NCI-H748 (cell line): ENCODE data around the gene CPNE9.
A peak's percentile ranks its signal among the peaks of the same experiment; 100 is the strongest.

Experiments
- DNase-seq: peaks from one replicate; lab custom pipeline; 2025; ENCODE audit not compliant: unreplicated experiment; lab: John Stamatoyannopoulos, UW

Gene CPNE9, protein sequence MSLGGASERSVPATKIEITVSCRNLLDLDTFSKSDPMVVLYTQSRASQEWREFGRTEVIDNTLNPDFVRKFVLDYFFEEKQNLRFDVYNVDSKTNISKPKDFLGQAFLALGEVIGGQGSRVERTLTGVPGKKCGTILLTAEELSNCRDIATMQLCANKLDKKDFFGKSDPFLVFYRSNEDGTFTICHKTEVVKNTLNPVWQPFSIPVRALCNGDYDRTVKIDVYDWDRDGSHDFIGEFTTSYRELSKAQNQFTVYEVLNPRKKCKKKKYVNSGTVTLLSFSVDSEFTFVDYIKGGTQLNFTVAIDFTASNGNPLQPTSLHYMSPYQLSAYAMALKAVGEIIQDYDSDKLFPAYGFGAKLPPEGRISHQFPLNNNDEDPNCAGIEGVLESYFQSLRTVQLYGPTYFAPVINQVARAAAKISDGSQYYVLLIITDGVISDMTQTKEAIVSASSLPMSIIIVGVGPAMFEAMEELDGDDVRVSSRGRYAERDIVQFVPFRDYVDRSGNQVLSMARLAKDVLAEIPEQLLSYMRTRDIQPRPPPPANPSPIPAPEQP

DNA sequence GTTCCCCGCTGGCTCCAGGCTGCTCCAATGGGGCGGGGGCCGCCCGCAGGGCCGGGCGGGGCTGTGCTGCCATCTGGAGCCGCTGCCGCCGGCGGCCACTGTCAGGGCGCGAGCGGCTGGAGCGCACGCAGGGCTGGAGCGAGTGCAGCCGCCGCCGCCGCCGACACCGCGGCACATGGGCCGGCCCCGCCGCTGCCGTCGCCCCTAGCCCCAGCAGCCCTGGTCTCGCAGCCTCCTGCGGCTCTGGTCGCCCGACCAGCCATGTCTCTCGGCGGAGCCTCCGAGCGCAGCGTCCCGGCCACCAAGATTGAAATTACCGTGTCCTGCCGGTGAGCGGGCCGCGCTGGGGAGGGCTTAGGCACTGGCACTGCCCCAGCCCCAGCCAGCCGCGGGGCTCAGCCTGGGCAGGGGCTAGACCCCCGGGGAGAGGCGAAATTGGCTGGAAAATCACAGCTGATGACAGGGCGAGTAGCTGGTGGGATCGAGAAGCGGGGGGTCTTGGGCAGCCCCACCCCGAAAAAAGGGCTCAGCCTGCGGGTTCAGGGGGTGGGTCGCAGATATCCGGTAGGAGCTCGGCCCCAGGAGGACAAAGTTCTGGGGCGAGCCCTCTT is at the start of gene CPNE9:
CPNE9 (plus strand) TSS at position 98 of the 611 bp plus-strand sequence; CDS start at position 262, 164 bp downstream.
- peak; percentile 25 for DNase-seq

DNA sequence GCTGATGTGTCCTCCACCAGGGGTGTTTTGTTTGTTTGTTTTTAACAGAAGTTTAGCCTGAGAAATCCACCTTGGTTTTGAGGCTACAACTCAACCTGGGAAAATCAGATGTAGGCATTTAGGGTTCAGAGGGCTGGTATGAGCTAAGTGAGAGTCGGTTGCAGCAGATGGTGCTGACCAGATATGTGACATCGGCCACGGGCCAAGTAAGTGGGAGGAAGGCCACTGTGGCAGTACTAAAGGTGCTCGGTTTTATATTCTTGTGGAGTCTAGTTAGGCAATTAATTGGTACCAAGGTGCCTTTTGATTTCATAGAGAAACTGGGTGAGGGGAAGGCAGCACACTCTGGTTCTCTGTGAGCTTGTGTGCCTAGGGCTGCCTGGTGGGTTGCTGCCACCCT is 43.8 kb upstream of the CPNE9 start:
- DNase-seq, result no peak

DNA sequence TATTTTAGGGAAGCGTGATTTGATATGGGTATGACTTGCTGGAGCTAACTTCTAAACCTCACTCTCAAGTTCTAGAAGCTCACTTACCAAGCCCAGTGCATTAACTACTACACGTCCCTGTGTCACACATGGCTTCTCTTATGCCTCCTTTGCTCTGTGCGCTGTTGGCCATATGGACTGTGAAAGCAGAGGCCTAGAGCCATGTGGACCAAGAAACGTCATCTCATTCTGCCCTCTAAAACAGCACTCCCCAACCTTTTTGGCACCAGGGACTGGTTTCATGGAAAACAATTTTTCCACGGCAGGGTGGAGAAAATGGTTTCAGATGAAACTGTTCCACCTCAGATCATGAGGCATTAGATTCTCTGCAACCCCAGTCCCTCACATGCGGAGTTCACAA is 42.7 kb upstream of the CPNE9 start:
- no peak for DNase-seq

DNA sequence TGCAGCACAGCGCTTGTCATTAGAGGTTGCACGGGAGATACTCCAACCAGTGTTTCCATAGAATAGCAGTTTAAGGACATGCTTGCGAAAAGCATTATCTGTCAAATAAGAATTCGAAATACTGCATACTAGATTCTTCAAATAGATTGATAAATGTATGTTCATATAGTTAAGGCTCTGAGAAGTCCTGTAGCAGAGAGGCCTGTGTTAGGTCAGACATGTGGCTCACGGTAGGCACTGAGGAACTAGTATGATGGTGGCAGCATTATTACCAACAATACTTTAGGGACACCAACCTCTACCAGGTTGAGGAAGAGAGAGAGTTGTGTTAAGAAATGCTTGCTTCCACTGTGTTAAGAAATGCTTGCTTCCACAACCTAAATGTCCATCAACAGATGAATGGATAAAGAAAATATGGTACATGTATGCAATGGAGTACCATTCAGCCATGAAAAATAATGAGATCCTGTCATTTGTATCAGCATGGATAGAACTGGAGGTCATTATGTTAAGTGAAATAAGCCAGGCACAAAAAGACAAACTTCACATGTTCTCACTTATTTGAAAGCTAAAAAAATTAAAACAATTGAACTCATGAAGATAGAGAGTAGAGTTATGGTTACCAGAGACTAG is 39.4 kb upstream of the CPNE9 start:
- no peak for DNase-seq

DNA sequence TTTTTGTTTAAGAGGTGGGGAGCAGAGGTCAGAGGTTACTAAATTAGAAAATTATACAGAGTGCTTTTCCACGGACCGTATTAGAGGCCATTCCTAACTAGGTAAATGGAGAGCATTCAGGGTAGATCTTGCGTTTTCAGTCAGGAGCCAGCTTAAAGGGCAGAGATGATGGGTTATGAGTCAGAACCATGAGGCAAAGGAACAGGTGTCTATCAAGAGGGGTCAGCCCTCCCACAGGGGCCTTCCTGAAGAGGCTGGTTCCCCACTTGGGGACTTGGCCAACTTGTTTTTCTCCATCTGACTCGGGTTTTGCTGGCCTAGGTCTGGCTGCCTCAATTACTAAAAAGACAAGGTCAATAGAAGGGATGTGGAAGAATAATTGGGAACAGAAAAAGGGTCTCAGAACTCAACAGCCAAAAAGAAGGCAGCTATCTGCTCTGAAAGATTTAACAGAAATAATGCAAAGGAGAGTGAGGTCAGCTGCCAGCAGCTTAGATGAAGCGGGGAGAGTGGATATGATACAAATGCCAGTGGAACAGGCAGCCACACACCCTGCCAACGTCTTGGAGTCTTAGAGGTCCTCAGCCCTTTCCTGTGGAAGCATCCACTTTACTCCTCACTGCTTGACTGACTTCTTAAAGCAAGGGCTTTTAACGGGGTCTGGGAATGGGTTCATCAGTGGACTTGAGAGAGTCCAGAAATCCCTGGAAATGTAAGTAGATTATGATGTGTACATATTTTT is 36.8 kb upstream of the CPNE9 start:
- DNase-seq, result no peak

DNA sequence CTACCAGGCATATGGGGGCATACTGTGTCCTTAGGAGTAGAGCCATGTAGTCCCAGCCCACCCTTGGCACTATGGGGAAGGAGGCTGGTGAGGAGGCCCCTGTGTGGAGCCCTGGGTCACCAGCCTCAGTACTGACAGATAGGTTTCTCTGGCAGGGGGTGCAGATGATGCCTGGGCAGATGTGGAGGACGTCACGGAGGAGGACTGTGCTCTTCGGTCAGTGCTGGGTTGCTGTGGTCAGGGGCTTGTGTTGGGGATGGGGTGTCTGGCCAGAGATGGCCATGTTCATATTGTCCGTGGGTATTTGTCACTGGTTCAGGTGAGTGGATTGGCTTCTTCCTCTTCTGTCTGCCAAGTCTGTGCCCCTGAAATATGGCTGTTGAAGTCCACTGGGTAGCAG is 34.4 kb upstream of the CPNE9 start:
- DNase-seq, result no peak

DNA sequence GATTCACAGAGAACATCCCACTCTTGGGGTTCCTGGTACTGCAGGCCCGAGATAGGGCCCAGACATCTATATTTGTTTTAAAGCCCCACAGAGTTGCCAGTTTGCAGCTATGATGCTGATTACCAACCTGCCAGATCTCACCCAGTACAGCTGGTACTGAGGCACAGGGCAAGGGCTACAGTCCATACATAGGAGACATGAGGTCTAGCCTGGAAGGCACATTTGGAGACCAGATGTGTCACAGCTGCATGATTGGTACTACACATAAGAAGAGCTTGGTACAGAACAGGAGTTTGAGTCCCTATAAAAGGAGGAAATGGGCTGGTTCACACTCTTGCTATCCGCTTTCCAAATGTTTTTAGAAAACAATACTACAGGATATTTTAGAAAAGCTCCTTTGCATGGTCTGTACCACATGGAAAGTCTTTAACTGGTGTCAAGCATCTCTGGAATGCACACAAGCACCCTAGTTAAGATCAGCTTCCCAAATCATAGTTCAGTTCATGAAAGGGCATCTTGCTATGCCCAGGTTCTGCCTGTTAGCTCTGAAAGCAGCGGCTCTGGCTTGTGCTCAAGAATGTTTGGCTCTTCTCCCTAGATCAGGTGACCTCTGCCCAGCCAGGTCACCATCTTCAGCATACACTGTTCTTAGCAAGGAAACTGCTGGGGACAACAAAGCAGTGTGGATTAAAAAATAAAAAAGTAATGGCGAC is 33.8 kb upstream of the CPNE9 start:
- DNase-seq, result no peak

DNA sequence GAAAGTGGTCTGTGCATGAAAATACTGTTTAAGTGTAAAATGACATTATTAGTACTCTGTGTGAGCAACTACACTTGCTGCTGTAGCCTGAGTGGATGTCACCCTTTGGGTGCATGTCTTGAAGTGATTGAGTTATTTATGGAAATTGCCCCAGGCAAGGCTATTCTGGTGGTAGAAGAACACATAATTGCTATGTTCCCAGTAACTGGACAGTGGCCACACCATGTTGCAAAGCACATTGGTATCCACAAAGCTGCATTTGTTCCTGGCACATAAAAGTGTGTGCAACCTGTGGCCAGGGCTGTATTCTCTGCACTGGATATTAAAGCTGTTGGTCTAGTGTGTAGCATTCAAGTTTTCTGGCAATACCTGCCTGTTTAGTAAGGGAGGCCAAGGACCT is 30.6 kb upstream of the CPNE9 start:
- DNase-seq, result no peak

DNA sequence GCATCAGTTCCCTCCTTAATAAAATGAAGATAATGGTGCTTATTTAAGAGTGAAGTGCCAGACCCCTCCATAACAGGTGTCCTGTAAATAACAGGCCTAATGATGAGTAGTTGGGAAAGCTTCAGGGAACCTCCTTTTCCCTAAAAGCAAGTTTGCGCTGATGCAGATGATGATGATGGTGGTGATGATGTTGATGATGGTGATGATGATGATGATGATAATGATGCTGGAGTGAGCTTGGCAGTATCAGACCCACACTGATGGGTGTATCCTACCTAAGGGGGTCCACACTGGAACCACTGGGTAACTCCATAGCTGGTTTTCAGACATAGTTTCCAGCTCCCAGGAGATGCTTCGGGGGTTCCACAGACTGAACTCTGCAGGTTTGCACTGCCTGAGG is 29.9 kb upstream of the CPNE9 start:
- no peak for DNase-seq

DNA sequence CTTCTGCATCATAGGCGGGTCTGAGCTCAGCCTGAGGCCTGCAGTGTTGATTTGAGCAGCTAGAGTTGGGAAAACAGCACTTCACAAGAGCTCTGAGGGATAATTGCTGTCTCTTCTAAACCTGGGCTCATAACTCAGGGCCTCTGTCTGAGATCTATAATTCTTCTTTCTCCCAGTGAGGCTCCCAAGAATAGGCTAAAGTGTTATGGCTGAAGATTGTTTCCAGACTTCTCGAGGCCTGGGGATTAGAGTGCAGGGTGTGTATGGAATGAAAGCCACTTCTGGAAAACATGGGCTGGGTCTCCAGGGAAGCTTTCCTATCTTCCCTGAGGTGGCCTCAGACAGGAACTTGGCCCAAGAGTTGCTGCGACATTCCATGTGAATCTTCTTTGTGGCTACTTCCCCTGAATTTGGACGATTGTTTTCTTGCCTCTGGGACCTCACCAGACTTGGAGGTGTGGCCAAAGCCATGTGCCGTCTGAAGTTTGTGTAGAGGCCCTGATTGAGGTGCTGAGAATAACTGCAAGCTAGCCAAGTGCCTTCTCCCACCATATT is 27.8 kb upstream of the CPNE9 start:
- no peak for DNase-seq

DNA sequence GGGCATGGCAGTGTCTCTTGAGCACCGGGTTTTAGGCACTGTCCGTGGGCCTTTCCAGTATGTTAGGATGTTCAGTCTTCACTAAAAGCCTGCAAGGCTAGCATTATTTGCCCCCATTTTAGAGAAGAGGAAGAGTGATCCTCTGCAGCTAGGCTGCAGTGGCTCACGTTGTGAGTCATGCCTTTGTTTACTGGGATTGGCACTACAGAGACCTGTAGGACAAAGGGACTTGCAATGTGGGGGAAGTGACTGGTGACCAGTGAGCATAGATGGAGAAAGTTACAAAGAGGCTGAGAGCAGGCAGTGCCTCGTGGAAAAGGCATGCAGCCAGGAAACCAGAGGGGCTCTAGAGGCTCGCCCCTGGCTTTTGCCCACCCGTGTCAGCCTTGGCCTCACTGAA is 26.8 kb upstream of the CPNE9 start:
- no peak for DNase-seq

DNA sequence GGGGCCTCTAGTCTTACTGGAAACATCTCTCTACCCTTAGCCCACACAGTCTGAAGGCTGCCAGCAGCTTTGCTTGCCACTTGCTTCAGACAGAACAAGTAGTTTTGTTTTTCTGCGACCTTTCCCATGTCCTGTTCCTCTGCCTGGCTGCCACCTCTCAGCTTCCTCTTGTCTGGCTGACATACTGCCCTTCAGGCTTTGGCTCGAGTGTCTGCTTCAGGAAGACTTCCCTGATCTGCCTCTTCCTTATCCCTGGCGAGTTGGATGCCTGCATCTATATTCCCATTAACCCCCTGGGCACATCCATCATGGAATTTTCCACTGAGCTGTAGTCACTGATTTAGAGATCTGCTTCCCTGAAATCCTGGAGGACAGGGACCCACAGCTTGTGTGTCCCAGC is 25.1 kb upstream of the CPNE9 start:
- DNase-seq, result no peak

DNA sequence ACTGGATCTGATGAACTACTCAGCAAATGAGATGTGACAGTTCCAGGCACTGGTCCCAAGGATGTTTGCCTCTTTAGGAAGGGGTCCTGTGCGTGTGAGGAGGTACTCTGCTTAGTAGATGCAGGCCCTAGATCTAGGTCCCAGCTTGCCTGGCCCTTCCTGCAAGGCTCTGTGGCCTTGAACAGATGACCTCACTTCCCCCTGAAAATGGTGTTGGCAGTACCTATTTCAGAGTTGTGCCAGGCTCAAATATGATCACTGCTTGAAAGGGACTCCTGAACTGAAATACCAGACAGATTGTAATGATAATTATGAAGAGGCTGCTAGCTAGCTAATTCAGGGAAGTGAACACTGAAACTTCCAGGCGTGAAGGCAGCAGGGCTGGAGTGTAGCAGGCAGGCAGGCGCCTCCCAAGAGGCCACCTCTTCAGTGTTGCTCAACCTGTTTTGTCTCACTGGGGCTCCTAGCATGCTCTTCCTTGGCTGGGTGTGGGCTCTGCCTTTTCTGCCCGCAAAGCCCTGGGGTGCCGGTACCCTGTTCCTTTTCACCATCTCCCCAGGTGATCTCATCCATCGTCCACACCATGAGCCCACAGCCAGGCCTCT is 24.1 kb upstream of the CPNE9 start:
- DNase-seq, result no peak

DNA sequence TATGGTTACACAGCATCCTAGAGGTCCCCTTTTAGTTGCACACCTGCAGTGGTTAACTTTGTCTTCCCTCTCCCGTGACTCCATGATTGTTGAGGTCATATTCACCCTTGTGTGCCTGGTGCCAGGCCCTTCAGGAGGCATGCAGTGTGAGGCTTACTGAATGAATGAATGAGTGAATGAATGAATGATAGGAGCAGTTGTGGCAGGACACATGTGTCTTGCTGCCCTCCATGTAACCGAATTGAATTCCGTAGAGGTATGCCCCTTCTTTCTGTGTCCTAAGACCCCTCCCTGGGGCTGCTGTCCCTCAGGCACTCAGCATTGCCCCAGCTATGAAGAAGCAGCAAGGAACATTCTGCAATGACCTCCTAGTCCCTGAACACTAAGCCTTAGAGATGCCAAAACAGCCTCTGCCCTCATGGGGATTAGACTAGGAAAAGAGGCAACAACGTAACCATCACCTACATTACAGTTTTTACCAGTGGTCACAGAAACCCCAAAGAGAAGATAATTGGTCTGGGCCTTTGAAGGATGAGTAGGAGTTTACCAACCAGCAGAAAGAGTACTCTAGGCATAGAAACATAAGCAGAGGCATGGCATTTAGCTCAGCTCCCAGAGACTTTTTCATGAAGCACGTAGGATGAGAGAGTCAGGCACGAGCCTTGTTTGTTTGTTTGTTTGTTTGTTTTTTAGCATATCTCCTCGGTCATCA is 22.5 kb upstream of the CPNE9 start:
- no peak for DNase-seq

DNA sequence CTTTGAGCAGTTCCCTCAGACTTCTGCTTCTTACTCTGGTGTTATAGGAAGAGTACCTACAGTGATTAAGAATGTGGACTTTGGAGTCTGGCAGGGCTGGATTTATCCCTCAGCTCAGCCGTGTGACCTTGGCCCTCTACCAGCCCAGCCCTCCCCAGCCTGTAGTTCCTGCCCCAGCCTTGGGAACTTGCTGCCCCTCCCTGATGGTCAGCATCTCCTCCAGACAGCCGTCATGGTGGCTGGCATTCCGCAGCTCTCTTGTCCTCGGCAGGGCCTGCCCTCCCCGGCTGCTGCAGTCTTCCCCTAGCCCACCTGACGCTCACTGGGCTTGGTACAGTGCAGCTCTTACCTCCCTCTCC is 21.9 kb upstream of the CPNE9 start:
- DNase-seq, result no peak

DNA sequence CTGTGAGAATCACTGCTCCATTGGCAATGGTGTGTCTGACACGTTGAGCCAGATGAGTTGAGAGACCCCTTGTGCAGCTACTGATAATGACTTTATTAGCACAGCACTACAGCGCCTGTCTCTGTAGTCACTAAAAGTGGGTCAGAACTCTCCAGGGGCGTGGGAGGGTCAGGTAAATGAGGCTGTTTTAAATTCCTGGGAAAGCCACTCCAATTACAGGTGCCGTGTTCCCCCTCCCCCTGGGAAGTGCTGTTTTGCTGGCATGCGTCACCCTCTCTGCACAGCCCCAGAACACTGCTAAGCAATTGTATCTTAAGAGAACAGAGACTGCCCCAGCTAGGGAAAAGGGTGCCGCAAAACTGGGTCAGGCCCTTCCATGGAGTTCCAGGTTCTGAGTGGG is 21.5 kb upstream of the CPNE9 start:
- DNase-seq, result no peak

DNA sequence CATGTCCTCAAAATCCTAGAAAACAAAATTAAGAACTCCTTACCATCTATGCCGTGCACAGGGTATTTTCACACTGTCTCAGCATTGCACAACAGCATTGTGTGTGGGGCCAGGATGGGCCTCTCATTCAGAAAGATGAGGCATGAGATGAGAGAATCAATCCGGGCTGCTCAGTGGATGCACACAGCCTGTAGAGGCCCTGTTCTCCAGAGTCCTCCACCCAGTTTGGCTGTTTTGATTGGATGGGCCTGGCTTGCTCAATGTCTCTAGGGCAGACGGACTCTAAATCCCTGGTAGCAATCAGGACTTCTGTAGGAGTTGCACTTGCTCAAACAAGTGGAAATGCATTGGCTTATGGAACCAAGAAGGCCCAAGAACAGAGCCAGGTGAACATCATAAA is 20.2 kb upstream of the CPNE9 start:
- DNase-seq, result no peak

DNA sequence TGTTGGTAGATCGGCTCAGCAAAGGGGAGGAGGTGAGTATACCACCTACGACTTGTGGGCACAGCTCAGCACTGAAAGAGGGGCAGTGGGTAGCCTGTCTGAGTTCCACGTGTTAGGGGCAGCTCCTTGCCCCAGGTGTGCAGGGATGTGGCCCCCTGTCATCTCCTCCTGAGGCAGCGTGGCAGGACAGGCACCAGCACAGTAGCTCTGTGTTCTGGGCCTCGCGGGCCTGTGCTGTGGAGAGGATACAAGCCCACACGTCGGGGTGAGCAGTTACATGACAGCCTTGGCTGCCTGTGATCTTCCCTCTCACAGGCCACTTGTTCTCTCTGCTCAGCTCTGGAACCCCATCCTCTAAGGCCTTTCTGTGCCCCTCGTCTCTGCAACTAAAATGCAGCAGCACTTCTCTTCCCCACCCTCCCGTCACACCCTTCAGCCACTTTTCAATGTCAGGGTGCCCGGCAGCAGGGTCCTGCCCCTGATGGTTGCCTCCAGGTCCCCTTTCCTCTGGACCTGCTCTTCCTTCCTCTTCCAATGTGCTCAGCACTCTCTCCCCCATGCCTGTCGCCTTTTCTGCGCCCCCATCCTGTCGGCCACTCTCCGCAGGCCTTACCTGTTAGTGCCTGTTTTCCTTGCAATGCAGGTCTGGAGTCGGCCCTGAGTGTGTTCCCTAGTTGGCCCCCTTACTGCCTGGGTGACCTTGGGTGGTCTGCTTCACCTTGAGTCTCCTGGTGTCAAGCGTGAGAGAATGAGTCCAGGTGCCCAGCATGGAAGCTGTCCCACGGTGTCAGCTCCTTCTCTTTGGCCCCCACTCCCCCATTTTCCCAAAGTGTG is 18.2 kb upstream of the CPNE9 start:
- DNase-seq, result no peak
